HG02973 (cell line): Measurements from ENCODE around the gene EYS.
"Not testable (repeated sequence)": the region's sequence is repeated elsewhere in the genome, so short reads cannot be mapped to it uniquely, and the experiment has no call there.

Source experiments
- ATAC-seq: cut with Tn5 transposase; IDR thresholded peaks from one replicate; pipeline ENCODE4 v1.9.1; 2021; ENCODE audit warnings: moderate library complexity; ENCODE audit not compliant: unreplicated experiment

EYS gene

DNA sequence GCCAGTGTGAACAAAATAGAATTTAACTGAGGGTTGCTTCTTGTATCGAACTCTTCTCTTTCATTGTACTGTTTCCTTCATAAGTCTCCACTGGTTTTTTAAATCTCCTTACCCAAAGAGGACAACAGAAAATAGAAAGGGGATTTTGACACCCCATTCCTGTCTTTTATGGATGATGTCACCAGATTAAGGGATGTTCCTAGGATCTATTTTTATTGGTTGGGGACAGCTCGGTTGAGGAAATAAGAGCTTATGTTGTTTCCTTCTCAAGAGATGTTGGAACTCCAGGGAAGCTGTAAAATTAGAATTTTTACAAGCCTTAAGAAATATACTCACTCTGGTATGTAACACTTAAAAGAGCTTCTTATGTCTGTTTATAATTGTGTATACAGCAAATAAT is 1900.0 kb downstream of the EYS start:
- no peak for ATAC-seq

DNA sequence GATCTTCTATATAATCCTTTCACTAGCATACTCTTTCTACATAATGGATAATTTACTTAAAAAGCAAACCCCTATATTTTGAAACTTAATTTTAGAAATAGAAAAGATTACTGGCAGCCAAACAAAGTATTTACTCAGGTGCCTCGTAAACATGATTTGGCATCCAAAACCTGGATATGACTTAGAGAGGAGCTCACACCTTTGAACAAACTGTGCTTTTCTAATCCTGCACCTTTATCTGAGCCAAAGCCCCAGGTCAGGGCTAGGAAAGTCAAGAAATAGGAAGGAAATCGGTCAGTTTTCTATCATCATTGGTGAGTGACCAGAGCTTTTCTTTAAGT is 1900.5 kb downstream of the EYS start:
- no peak for ATAC-seq

DNA sequence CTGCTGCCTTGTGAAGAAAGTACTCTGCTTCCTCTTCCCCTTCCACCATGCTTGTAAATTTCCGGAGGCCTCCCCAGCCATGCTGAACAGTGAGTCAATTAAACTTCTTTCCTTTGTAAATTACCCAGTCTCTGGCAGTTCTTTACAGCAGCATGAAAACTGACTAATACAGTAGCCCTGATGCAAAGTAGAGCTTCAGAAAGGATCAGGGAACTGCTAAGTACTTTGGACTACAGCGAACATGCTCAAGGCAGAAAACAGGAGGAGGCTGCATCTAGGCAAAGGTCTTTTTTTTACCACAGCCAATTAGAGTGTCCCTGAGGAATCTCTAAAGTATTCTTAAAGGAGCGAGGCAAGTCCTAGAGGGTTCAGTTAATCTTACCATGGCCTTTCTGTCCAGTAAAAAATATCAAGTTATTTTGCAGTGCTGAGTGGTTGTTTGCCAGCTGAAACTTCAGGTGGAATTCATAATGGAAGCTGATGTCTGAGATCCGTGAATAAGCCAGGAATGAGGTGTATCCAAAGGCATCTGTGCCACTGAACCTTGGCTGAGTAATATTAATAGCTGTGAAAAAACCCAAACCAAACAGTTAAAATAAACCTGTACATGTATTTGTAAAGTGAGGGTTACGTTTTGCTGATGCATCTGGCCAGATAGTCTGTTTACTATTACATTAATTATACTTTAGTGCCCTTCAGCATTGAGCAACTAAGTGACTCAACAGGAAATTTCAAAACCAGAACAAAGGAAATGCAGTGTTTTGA is 1901.0 kb downstream of the EYS start:
- no peak for ATAC-seq

DNA sequence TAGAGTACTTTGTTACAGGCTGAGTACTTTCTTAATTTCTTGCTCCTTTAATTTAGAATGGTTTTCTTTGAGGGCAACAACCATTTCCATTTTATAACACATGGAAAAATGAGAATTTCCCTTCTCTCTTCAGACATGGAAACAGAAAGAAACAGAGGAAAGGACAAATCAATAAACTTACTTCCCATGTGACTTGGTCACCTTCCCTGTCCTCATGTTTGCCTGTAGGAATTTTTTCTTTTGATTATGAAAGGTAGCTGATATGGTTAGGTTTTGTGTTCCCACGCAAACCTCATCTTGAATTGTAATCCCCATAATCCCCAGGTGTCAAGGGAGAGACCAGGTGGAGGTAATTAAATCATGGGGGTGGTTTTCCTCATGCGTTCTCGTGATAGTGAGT is 1901.7 kb downstream of the EYS start:
- ATAC-seq = no peak

DNA sequence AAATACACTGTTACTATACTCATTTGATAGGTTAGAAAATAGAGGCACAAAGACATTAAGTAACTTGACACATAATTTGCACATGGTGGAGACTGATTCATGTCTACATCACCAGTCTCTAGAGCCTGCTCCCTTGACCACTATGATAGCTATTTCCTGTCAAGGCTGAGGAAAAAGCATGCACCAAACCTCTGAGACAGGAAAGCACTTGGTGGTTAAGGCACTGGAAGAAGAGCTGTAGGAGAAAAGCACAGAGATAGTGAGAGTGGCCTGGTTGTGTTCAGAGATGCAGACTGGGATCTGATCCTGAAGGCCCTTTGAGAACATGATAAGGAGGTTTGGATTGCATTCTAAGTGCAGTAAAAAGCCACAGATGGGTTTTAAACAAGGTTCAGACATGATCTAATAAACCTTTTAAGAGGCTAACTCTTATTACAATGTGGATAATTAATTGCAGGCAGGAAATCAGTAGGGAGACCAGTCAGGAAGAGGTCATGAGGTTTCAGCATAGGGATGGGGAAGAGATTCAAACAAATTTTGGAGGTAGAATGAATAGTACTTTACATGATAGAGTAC is 1902.6 kb downstream of the EYS start:
- no peak for ATAC-seq

DNA sequence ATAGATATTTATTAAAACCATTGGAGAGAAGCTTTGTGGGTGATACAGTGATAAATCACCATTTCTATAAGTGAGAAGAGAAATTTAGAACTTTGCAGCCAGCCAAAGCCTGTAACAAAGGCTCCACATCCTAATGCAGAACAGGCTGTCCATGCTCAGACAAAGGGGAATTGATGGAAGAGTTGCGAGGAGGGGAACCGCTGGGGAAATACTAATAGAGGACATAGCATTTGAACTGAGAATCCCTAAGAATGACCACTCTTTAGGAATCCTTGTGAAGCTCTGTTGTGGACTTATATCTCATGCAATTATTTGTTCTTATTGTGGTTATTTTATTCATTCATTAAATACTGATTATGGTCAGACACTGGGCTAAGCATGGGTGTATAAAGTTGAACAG is 1903.7 kb downstream of the EYS start:
- ATAC-seq = no peak

DNA sequence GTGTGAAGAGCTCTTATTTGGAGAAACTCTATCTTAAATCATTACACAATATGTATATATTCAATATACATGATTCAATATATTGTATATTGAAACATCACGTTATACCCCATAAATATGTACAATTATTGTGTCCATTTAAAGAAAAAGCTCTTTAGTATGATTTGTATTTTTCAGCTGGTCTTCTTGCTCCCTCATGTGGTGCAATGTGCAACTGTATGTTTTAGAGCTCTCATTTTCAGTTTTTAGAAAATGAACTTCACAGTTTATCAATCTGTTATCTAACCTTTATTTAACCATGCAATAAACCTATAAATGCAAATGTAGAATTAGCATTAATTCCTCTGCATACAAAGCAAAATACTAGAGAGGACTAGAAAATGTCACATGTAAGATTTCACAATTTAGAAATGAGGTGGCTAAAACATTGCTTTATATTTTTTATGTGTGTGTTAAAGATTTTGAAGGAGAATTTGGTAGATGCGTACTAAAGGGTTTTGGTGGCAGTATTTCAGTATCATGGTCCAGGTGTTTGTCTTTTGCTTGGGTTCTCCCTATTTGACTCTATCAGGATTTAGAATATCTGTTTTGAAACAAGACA is 1904.3 kb downstream of the EYS start:
- no peak for ATAC-seq

DNA sequence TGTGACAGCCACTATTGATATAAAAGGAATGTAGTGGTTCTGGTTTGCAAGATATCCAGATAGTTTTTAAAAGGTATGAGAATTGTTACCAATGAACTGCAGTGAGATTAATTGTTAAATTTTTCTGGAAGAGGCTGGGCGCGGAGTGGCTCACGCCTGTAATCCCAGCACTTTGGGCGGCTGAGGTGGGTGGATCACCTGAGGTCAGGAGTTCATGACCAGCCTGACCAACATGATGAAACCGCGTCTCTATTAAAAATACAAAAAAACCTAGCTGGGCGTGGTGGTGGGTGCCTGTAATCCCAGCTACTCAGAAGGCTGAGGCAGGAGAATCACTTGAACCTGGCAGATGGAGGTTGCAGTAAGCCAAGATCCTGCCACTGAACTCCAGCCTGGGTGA is 1906.6 kb downstream of the EYS start:
- ATAC-seq = not testable (repeated sequence)

DNA sequence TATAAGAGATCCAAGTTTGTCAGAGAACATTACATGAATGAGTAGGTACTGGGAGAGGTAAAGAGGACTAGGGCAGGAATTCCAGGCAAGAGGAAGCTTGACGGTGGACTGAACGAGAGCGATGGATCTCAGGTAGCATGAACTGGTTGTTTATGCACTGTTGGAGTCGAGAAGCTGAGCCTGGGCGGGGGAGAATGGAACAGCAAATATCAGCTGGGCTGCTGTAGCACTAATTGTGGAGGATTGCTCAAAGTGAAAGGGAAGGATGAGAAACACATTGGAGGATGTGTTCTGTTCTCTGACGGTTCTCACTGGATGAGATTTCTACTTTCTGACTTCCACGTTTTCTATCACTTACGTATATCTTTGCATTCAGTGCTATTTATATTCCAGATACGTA is 1907.2 kb downstream of the EYS start:
- ATAC-seq = no peak

DNA sequence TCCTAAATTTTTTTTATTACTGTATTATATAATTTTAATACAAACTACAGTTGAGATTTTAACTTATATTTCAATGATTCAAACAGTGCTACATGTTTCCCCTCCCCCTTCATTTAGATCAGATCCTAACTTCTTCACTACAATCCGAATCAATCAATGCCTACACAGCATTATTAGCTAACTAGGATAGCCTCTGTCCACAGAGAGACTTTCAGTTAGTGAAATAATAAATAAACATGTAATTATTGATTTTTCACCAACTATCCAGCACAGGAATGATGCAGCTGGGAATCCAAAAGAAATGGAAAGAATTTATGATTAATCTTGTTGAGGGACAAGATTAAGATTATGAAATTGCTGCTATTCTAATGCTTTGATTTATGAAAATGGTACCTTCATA is 1907.7 kb downstream of the EYS start:
- ATAC-seq = no peak

DNA sequence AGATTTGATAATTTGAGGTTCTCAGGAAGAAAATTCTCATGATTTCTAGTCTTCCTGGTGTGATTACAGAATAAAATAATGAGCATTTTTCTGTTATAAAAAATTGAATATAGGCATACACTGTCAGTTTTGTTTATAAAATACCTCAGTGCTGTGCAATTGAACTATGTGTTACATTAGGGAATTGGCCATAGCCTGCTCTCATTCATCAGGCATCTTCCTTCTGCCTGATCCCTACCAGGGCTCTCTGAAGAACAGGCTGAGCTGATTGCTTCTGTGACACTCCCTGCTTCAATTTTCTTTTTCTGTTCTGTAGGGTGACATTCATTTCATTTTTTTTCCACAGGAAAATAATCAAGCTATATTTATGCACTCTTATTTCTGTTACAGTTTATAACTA is 1908.6 kb downstream of the EYS start:
- ATAC-seq = no peak

DNA sequence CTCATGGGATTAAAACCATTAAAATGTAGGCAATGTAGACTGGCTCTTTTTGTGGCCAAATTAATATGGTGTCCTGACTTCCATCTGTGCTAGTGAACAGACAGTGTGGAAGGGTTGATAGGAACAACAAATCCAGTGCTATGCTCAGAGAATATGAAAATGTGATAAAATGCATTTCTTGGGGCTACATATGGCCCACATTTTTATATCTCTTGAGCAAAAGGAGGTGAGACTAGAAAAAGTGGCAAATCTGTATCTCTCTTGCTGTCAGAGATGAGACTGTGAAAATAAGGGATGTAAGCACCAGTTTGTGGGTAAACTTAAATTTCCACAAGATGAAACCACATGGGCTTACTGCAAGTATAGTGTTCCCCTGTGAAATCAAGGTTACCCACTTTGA is 1909.3 kb downstream of the EYS start:
- ATAC-seq = no peak

DNA sequence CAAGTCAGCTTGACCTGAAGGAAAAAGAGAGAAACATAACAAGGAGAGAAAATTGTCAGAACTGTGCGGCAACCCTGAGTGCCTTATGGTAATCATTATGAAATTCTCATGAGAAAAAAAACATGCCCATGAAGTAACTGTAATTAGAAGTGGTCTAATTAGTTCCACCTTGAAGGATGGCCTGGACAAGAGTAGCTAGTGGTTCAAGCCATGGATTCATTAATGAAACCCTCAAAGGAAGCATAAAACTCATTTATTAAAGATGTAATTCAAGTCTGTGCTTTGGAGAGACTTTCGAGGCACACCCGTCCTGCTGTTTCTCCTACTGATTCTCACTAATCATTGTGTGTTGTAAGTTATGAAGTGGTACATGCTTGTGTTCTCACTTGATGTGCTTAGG is 1911.2 kb downstream of the EYS start:
- ATAC-seq = no peak

DNA sequence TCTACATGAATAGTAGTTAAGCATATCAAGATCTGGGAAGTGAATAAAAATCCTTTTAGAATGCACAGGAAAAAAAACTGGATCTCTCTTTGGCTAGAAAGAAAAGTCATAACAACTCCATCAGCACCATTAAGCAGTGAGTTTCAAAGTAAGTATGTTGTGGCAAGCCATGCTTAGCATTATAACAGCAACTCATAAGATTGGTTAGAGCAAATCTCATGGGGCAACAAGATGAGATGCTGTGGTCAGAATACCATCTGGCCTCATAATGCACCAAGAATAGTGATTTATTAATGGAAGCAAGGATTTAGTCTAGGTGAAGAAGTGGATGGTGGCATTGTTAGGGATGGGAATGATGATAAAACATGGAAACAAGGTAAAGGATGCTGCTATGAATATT is 1912.0 kb downstream of the EYS start:
- no peak for ATAC-seq

DNA sequence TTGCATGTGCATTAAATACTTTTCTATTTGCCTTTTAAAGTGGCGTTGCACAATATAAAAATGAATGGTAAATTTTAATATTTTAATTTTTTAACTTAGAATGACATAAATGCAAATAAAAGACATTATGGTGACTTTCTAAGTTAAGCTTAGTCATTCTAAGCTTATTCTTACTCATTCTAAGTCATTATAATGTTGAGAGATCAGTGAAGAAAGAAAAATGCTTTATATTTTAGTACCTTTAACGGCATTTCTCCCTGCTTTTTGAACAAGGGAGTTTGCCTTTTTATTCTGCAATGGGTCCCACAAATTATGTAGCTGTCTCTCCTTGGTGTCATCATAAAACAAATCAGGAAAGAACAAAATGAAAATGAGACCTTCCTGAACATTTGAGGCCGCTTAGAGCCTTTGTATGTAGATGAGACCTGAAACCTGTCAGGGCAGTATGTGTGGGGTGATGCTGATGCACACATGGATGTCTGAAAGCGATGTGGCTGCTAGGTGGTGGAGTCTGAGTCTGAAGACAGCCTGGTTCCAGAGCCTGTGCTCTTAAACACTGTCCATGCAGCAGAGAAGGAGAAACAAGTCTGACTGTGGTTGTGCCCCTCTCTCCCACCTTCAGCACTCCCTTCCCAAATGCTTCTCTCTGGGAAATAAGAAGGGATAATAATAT is 1913.4 kb downstream of the EYS start:
- no peak for ATAC-seq

DNA sequence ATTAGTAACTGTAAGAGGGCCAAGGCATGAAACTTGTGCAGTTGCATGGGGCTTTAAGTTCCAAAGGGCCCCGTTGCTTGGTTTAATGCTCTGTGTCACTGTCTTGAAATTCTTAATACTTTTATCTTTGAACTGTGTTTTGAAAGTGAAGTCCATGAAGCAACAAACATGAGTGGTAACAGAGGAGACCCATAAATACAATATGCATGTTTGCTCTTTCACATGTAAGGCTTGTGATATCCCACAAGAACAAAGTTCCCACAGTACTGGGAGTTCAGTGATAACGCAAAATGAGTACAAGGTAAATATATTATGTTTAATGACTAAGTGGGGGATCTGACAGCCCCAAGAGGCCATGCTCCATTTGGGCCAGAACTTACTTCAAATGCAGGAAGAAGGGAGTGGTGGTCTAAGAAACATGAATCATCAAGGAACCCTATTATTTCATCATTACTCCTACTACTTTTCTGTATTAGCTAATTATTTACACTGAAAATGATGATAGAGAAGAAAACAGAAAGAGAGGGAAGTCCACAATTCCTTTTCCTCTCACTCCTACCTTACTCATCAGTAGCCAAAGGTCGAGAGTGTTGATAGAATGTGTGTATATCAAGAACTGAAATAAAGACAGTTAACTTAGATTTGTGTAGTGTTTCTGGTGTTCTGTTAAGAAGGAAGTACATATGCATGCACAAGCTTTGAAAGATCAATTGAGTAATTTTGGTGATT is 1914.1 kb downstream of the EYS start:
- ATAC-seq = no peak

DNA sequence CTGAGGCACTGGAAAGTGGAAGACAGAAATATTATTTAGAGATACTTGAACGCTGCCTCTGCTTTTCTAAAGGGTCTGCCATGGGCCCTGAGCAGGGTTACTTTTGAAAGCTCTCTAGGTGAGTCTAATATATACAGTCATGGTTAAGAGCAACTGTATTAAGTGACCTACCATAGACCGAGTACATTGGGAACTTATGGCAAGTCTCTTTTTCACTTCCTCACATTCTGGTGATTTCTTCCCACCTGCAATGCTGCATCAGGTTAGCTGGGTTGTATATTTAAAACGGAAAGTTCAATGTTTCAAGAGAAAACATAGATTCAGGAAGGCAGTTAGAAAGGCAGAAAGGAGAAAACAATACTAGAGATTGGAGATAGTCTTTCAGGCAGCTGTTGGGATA is 1916.7 kb downstream of the EYS start:
- ATAC-seq = no peak

DNA sequence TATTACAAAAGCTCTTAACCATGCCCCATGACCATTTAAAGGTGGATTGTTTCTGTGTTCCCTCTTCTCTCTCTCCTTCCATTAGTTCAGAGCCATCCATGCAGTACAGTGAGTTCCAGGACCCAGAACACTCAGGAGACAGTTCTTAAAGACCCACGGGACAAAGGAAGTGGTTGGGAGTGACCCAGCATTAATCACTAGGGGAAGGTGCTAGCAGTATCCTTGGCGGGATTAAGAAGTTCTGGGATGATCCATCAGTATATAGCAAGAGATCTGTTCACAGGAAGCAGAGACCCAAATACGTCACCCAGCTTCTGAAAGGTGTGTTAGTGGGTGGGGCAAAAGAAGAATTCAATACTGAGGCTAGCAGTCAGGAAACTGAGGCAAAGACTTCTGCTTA is 1917.3 kb downstream of the EYS start:
- no peak for ATAC-seq

DNA sequence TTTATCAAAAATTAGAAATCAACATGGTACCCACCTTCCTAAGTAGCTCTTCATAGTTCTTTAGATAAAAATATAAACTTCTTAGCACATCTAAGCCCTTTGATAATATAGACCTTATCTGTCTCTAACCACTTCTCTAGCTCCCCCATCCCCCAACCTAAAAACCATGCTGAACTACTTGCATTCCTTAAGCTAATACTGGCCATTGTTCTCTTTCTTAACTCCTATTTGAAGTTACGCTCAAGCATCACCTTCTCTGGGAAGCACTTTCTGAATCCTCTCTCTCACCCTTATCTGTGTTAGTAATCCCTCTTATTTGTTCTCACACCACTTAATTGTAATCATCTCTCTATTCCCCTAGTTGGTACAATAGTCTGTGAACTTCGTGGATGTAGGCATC is 1918.5 kb downstream of the EYS start:
- no peak for ATAC-seq

DNA sequence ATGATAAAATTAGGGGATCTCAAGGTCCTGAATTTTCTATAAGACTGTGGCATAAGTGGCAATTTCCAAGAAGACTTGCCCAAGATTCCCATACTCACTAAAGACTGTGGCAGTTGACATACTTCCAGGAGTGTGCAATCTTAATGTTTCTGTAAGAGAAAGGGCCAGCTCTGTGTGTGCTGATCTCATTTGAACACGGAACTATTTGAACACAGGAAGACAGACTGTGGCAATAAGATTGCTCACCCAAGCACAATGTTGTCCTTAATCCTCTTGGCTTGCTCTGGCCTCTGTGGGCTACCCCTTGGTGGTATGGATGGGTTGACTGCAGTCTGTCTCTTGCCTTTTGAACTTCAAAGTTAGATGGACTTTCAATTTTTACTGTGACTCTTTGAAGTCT is 1920.0 kb downstream of the EYS start:
- no peak for ATAC-seq

DNA sequence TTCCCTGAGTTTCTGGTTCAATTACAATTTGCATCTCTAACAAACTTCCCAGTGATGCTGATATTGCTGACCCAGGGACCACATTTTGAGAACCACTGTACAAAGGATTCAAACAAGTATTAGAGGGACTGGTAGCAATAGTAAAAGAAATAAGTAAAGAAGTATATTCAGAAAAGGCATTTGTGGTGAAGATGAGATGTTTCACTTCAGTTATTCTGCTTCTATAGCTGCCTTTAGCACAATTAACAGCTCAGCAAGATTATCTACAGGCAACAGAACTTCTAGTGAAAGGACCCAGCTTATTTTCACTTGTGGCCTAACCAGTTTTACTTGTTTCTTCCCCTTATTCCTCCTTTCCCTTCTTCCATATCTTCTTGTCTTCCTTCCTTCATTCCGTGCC is 1922.0 kb downstream of the EYS start:
- no peak for ATAC-seq

DNA sequence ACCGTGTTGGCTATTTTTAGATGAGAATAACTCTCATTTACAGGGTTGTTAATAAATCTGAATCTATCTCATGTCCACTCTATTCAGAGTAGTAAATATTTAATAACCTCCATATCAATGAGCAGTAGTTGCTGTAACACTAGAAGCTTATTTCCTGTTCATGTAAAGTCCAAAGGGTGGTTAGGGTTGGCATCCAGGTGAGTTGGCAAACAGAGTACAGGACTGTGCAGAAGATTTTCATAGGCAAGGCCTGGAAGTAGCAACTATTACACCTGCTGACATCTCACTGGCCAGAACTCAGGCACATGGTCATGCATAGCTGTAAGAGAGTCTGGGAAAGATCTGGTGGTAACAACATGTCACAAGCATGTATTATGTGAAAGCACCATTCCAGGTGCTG is 1923.9 kb downstream of the EYS start:
- no peak for ATAC-seq
